WTC11 (cell line): ENCODE data around the gene NDUFB8. TPM values are rescaled to one million over a fixed set of nuclear protein-coding genes. Genes with fewer than 3 reads are reported as not detected.
A peak's percentile ranks its signal among the peaks of the same experiment; 100 is the strongest.

Experiments
- ATAC-seq: fragments of 200-7000 bp; cut with Tn5 transposase; 2 replicates; pipeline ENCODE4 v1.10.0; 2021; ENCODE audit warnings: mild to moderate bottlenecking, moderate library complexity
- CTCF ChIA-PET: fragments of 300-600 bp; sonication (Branson Sonifier 250); formaldehyde crosslinking; loops from one replicate; lab custom pipeline; 2021; ENCODE audit warnings: antibody characterized with exemption; lab: Charles Lee
- POLR2A ChIA-PET: fragments of 350-600 bp; sonication (Branson Sonifier 250); formaldehyde crosslinking; loops from one replicate; lab custom pipeline; 2021; ENCODE audit warnings: antibody characterized with exemption; lab: Charles Lee
- DNase-seq: peaks from one replicate; pipeline ENCODE4 v3.0.0; 2021; ENCODE audit warnings: low spot score
- H3K27ac Mint-ChIP-seq: 2 replicates; pipeline ENCODE4 v1.8.0; 2021; ENCODE audit warnings: mixed read lengths
- H3K27me3 Mint-ChIP-seq: 2 replicates; pipeline ENCODE4 v1.8.0; 2021; ENCODE audit warnings: low read depth, mild to moderate bottlenecking, moderate library complexity, mixed read lengths
- H3K36me3 Mint-ChIP-seq: 2 replicates; pipeline ENCODE4 v1.8.0; 2021; ENCODE audit warnings: mixed read lengths
- H3K4me1 Mint-ChIP-seq: 2 replicates; pipeline ENCODE4 v1.8.0; 2022; ENCODE audit warnings: mixed read lengths
- H3K4me3 Mint-ChIP-seq: 2 replicates; pipeline ENCODE4 v1.8.0; 2021; ENCODE audit warnings: mild to moderate bottlenecking, moderate library complexity, mixed read lengths
- H3K9me3 Mint-ChIP-seq: 2 replicates; pipeline ENCODE4 v1.8.0; 2021; ENCODE audit warnings: mixed read lengths
- CTCF ChIP-seq: fragments of 200-600 bp; IDR thresholded peaks from 2 replicates; pipeline ENCODE4 v1.8.0; 2022; ENCODE audit warnings: antibody characterized with exemption
- E2F4 ChIP-seq: sonication (generic); formaldehyde crosslinking; IDR thresholded peaks from 2 replicates; pipeline ENCODE4 v1.8.1; 2022; ENCODE audit warnings: low read depth, mild to moderate bottlenecking, moderate library complexity, missing genetic modification reagents, borderline replicate concordance
- EMX1 ChIP-seq: fragments of 250-450 bp; sonication (Bioruptor Pico); IDR thresholded peaks from 2 replicates; pipeline ENCODE4 v1.8.0; 2021; ENCODE audit warnings: mild to moderate bottlenecking
- ESRRA ChIP-seq: sonication (generic); formaldehyde crosslinking; IDR thresholded peaks from 2 replicates; pipeline ENCODE4 v1.8.1; 2022; ENCODE audit warnings: mild to moderate bottlenecking, missing genetic modification reagents, borderline replicate concordance
- ETV6 ChIP-seq: sonication (generic); formaldehyde crosslinking; IDR thresholded peaks from 2 replicates; pipeline ENCODE4 v1.8.1; 2022; ENCODE audit warnings: mild to moderate bottlenecking, missing genetic modification reagents
- FOXJ3 ChIP-seq: sonication (generic); formaldehyde crosslinking; IDR thresholded peaks from 2 replicates; pipeline ENCODE4 v1.9.0; 2021; ENCODE audit warnings: missing genetic modification reagents, mild to moderate bottlenecking, borderline replicate concordance
- FOXK1 ChIP-seq: sonication (generic); formaldehyde crosslinking; IDR thresholded peaks from 2 replicates; pipeline ENCODE4 v1.8.0; 2022; ENCODE audit warnings: mild to moderate bottlenecking, moderate library complexity, missing genetic modification reagents
- FOXP1 ChIP-seq: sonication (generic); formaldehyde crosslinking; IDR thresholded peaks from 2 replicates; pipeline ENCODE4 v1.8.0; 2022; ENCODE audit warnings: missing genetic modification reagents, mild to moderate bottlenecking, moderate library complexity, borderline replicate concordance
- GABPB1 ChIP-seq: sonication (generic); formaldehyde crosslinking; IDR thresholded peaks from 2 replicates; pipeline ENCODE4 v1.8.1; 2023; ENCODE audit warnings: mild to moderate bottlenecking, missing genetic modification reagents
- GTF2I ChIP-seq: fragments of 250-450 bp; sonication (Bioruptor Pico); conservative IDR thresholded peaks from 2 replicates; pipeline ENCODE4 v1.4.0; 2021; ENCODE audit warnings: mild to moderate bottlenecking
- NR2C2 ChIP-seq: sonication (generic); formaldehyde crosslinking; IDR thresholded peaks from 2 replicates; pipeline ENCODE4 v1.8.0; 2022; ENCODE audit warnings: mild to moderate bottlenecking, missing genetic modification reagents
- OVOL2 ChIP-seq: fragments of 250-450 bp; sonication (Bioruptor Pico); IDR thresholded peaks from 2 replicates; pipeline ENCODE4 v1.9.0; 2021; ENCODE audit warnings: mild to moderate bottlenecking, borderline replicate concordance
- PRDM15 ChIP-seq: sonication (generic); formaldehyde crosslinking; IDR thresholded peaks from 2 replicates; pipeline ENCODE4 v1.8.0; 2022; ENCODE audit warnings: missing genetic modification reagents
- PRRX2 ChIP-seq: fragments of 250-450 bp; sonication (Bioruptor Pico); IDR thresholded peaks from 2 replicates; pipeline ENCODE4 v1.8.0; 2021; ENCODE audit warnings: mild to moderate bottlenecking
- RORB ChIP-seq: fragments of 250-450 bp; sonication (Bioruptor Pico); IDR thresholded peaks from 2 replicates; pipeline ENCODE4 v1.9.0; 2021; ENCODE audit warnings: mild to moderate bottlenecking
- SP1 ChIP-seq: sonication (generic); formaldehyde crosslinking; conservative IDR thresholded peaks from 2 replicates; pipeline ENCODE4 v1.8.1; 2022; ENCODE audit warnings: missing genetic modification reagents
- STAT6 ChIP-seq: sonication (generic); formaldehyde crosslinking; conservative IDR thresholded peaks from 2 replicates; pipeline ENCODE4 v1.8.1; 2023; ENCODE audit warnings: mild to moderate bottlenecking, low read depth, missing genetic modification reagents, moderate library complexity
- TCF7 ChIP-seq: sonication (generic); formaldehyde crosslinking; IDR thresholded peaks from 2 replicates; pipeline ENCODE4 v1.8.0; 2022; ENCODE audit warnings: mild to moderate bottlenecking, low read depth, missing genetic modification reagents, moderate library complexity
- TEAD1 ChIP-seq: sonication (generic); formaldehyde crosslinking; IDR thresholded peaks from 2 replicates; pipeline ENCODE4 v1.8.0; 2022; ENCODE audit warnings: mild to moderate bottlenecking, missing genetic modification reagents
- ZBTB43 ChIP-seq: sonication (generic); formaldehyde crosslinking; IDR thresholded peaks from 2 replicates; pipeline ENCODE4 v1.8.1; 2023; ENCODE audit warnings: mild to moderate bottlenecking, missing genetic modification reagents
- ZMAT4 ChIP-seq: fragments of 250-450 bp; sonication (Bioruptor Pico); IDR thresholded peaks from 2 replicates; pipeline ENCODE4 v1.9.0; 2021; ENCODE audit warnings: mild to moderate bottlenecking
- ZNF121 ChIP-seq: sonication (generic); formaldehyde crosslinking; IDR thresholded peaks from 2 replicates; pipeline ENCODE4 v1.8.0; 2023; ENCODE audit warnings: missing genetic modification reagents
- ZNF219 ChIP-seq: sonication (generic); formaldehyde crosslinking; IDR thresholded peaks from 2 replicates; pipeline ENCODE4 v1.8.0; 2023; ENCODE audit warnings: missing genetic modification reagents, mild to moderate bottlenecking, borderline replicate concordance
- ZNF232 ChIP-seq: sonication (generic); formaldehyde crosslinking; IDR thresholded peaks from 2 replicates; pipeline ENCODE4 v1.8.0; 2022; ENCODE audit warnings: mild to moderate bottlenecking, missing genetic modification reagents
- ZNF263 ChIP-seq: sonication (generic); formaldehyde crosslinking; IDR thresholded peaks from 2 replicates; pipeline ENCODE4 v1.8.1; 2022; ENCODE audit warnings: low read depth, mild to moderate bottlenecking, moderate library complexity, missing genetic modification reagents
- ZNF317 ChIP-seq: sonication (generic); formaldehyde crosslinking; IDR thresholded peaks from 2 replicates; pipeline ENCODE4 v1.8.1; 2023; ENCODE audit warnings: low read depth, mild to moderate bottlenecking, moderate library complexity, missing genetic modification reagents, borderline replicate concordance
- ZNF396 ChIP-seq: fragments of 250-450 bp; sonication (Bioruptor Pico); IDR thresholded peaks from 2 replicates; pipeline ENCODE4 v1.8.0; 2021; ENCODE audit warnings: mild to moderate bottlenecking, moderate library complexity, borderline replicate concordance
- ZNF416 ChIP-seq: fragments of 250-450 bp; sonication (Bioruptor Pico); IDR thresholded peaks from 2 replicates; pipeline ENCODE4 v1.9.0; 2021; ENCODE audit warnings: mild to moderate bottlenecking, inconsistent platforms
- total RNA-seq: library from RNA; stranded (reverse); gene quantifications from 3 replicates; pipeline ENCODE4 v1.2.3, GENCODE V29; 2021

NDUFB8 gene
- total RNA-seq, 1 experiment from 2014 or later, result 206 TPM

GRCh38 chr10:100535715-100536353 is 6.2 kb upstream of the NDUFB8 start, which contains the start of gene HIF1AN:
TSS of gene HIF1AN (plus strand) at chr10:100535943. CDS start at chr10:100535959, 16 bp downstream.
- H3K9me3 Mint-ChIP-seq, result no peaks in the 10 kb centered on the region
- peaks cover 7% of the 10 kb centered on the region; the same call in 1 of the 2 replicates for H3K4me1 Mint-ChIP-seq
- peak within 1 kb of the TSS; percentile 73 for H3K27ac Mint-ChIP-seq
- peaks cover 29% of the 10 kb centered on the region for H3K36me3 Mint-ChIP-seq
- peak; percentile 98 for ATAC-seq
- no peaks in the 10 kb centered on the region for H3K27me3 Mint-ChIP-seq
- CTCF ChIA-PET, result interaction anchor here (0.6 to 4.3 kb wide), 53 partner anchors 8 to 970 kb away, joined by 3 to 71 read pairs (median 4); partner anchors contain the start of gene SCD
- H3K4me3 Mint-ChIP-seq, result no peak within 1 kb of the TSS
- peak; percentile 86 for DNase-seq
- POLR2A ChIA-PET, result interaction anchor here (0.6 to 0.9 kb wide), 5 partner anchors 9 to 163 kb away, joined by 3 to 4 read pairs (median 4); no protein-coding TSS in a partner anchor
- TF ChIP-seq E2F4 (CRISPR knock-in tag), result no peak
- no peak for TF ChIP-seq PRDM15 (CRISPR knock-in tag)
- TF ChIP-seq ZNF396, result no peak
- no peak for TF ChIP-seq OVOL2 (CRISPR knock-in tag)
- TF ChIP-seq ETV6 (CRISPR knock-in tag), result 0 out of 2 replicates have a peak, but pooled peaks have one; percentile 55
- no peak for TF ChIP-seq ZMAT4
- peak; percentile 89 for TF ChIP-seq SP1 (CRISPR knock-in tag)
- TF ChIP-seq RORB (CRISPR knock-in tag), result no peak
- no peak for TF ChIP-seq ZNF317 (CRISPR knock-in tag)
- TF ChIP-seq ZNF219 (CRISPR knock-in tag), result no peak
- TF ChIP-seq ZBTB43, result no peak
- TF ChIP-seq ZNF232 (CRISPR knock-in tag), result 0 out of 2 replicates have a peak, but pooled peaks have one; percentile 60
- 0 out of 2 replicates have a peak, but pooled peaks have one; percentile 41 for TF ChIP-seq TEAD1
- TF ChIP-seq PRRX2 (CRISPR knock-in tag), result no peak
- TF ChIP-seq FOXJ3, result no peak
- no peak for TF ChIP-seq NR2C2 (CRISPR knock-in tag)
- no peak for TF ChIP-seq TCF7 (CRISPR knock-in tag)
- TF ChIP-seq ZNF263 (CRISPR knock-in tag), result no peak
- peak; percentile 36; the same call in 1 of the 2 replicates for TF ChIP-seq FOXP1 (CRISPR knock-in tag)
- TF ChIP-seq GTF2I (CRISPR knock-in tag), result no peak
- TF ChIP-seq STAT6 (CRISPR knock-in tag), result no peak
- no peak for TF ChIP-seq ESRRA (CRISPR knock-in tag)
- peak; percentile 69 for TF ChIP-seq CTCF
- no peak for TF ChIP-seq ZNF416 (CRISPR knock-in tag)
- peak; percentile 77 for TF ChIP-seq FOXK1
- peak; percentile 50; the same call in 1 of the 2 replicates for TF ChIP-seq GABPB1 (CRISPR knock-in tag)
- TF ChIP-seq EMX1, result no peak
- no peak for TF ChIP-seq ZNF121 (CRISPR knock-in tag)
